Endodermal cell (in vitro differentiated cells): ENCODE results near the gene ANKRD29. TPM values are rescaled to one million over a fixed set of nuclear protein-coding genes. Genes with fewer than 3 reads are reported as not detected.
A peak's percentile ranks its signal among the peaks of the same experiment; 100 is the strongest.

ENCODE experiments used
- DNase-seq: peaks from one replicate; pipeline ENCODE4 v3.0.0-alpha.2; 2017
- H3K27ac ChIP-seq: 2 replicates; pipeline ENCODE4 v1.5.1; 2013; ENCODE audit warnings: mild to moderate bottlenecking, low read depth, low read length, moderate library complexity
- H3K27me3 ChIP-seq: 2 replicates; pipeline ENCODE4 v1.6.1; 2013; ENCODE audit warnings: mild to moderate bottlenecking, low read length, moderate library complexity; ENCODE audit not compliant: insufficient read depth, control insufficient read depth, poor library complexity, severe bottlenecking
- H3K36me3 ChIP-seq: 2 replicates; pipeline ENCODE4 v1.7.0; 2013; ENCODE audit warnings: mild to moderate bottlenecking, low read length, moderate library complexity; ENCODE audit not compliant: control insufficient read depth, insufficient read depth
- H3K4me1 ChIP-seq: one replicate; pipeline ENCODE4 v1.7.0; 2013; ENCODE audit warnings: low read length; ENCODE audit not compliant: control insufficient read depth, insufficient read depth
- H3K4me3 ChIP-seq: 2 replicates; pipeline ENCODE4 v1.5.1; 2013; ENCODE audit warnings: mild to moderate bottlenecking, low read length, moderate library complexity
- H3K9ac ChIP-seq: 2 replicates; pipeline ENCODE4 v1.6.1; 2013; ENCODE audit warnings: mild to moderate bottlenecking, low read length, moderate library complexity; ENCODE audit not compliant: poor library complexity, severe bottlenecking; ENCODE audit errors: extremely low read depth
- H3K9me3 ChIP-seq: 2 replicates; pipeline ENCODE4 v1.6.1; 2013; ENCODE audit warnings: mild to moderate bottlenecking, low read length, moderate library complexity; ENCODE audit not compliant: control insufficient read depth
- H3K27ac Mint-ChIP-seq: 2 replicates; pipeline ENCODE4 v1.8.0; 2020; ENCODE audit warnings: mixed read lengths
- H3K27me3 Mint-ChIP-seq: 2 replicates; pipeline ENCODE4 v1.8.0; 2021; ENCODE audit warnings: mild to moderate bottlenecking, mixed read lengths; ENCODE audit not compliant: insufficient read depth
- H3K36me3 Mint-ChIP-seq: 2 replicates; pipeline ENCODE4 v1.8.0; 2020; ENCODE audit warnings: low read depth, mixed read lengths
- H3K4me1 Mint-ChIP-seq: 2 replicates; pipeline ENCODE4 v1.8.0; 2020; ENCODE audit warnings: mixed read lengths
- H3K4me3 Mint-ChIP-seq: 2 replicates; pipeline ENCODE4 v1.8.0; 2020; ENCODE audit warnings: mild to moderate bottlenecking, moderate library complexity, mixed read lengths
- H3K9me3 Mint-ChIP-seq: 2 replicates; pipeline ENCODE4 v1.8.0; 2020; ENCODE audit warnings: mild to moderate bottlenecking, mixed read lengths
- WGBS, 2 experiments: methylation state at CpG; one replicate each; pipeline versions ENCODE4 v1.1.5 to v1.1.7; 2013; ENCODE audit warnings: missing lambda C conversion rate in 2 of 2, mixed read lengths in 1 of 2; ENCODE audit not compliant: insufficient coverage in 1 of 2, insufficient read length in 1 of 2; 5-methylcytosine and 5-hydroxymethylcytosine counted together
- total RNA-seq, 2 donors: library from RNA; stranded (reverse); fragmentation: NEBNext Ultra II Directional in 1 of 2; extraction: Animal tissue kit (Norgen Biotek cat#: 25700) in 1 of 2; gene quantifications; 2 replicates in 1 of 2; 3 replicates in 1 of 2; pipeline ENCODE4 v1.2.1, GENCODE V29; 2021
- TF ChIP-seq, protein P1 (sequence below): fragments of 200-600 bp; sonication (generic); conservative IDR thresholded peaks from 2 replicates; pipeline ENCODE4 v1.5.0; 2021; ENCODE audit warnings: antibody characterized with exemption, mild to moderate bottlenecking

ANKRD29 gene
- total RNA-seq, 2 donors from 2014 or later, result 0.44 to 0.73 TPM

GRCh38 chr18:23635283-23636070, 27.2 kb downstream of the ANKRD29 start:
- TF ChIP-seq, protein P1, sequence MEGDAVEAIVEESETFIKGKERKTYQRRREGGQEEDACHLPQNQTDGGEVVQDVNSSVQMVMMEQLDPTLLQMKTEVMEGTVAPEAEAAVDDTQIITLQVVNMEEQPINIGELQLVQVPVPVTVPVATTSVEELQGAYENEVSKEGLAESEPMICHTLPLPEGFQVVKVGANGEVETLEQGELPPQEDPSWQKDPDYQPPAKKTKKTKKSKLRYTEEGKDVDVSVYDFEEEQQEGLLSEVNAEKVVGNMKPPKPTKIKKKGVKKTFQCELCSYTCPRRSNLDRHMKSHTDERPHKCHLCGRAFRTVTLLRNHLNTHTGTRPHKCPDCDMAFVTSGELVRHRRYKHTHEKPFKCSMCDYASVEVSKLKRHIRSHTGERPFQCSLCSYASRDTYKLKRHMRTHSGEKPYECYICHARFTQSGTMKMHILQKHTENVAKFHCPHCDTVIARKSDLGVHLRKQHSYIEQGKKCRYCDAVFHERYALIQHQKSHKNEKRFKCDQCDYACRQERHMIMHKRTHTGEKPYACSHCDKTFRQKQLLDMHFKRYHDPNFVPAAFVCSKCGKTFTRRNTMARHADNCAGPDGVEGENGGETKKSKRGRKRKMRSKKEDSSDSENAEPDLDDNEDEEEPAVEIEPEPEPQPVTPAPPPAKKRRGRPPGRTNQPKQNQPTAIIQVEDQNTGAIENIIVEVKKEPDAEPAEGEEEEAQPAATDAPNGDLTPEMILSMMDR, result no peak
- Mint-ChIP-seq H3K27ac (no peak overlapping the region), H3K4me3 (no peak overlapping the region), H3K9me3 (no peaks in the 10 kb centered on the region), H3K4me1 (peaks cover 10% of the 10 kb centered on the region), H3K36me3 (no peaks in the 10 kb centered on the region), H3K27me3 (no peaks in the 10 kb centered on the region)
- Histone ChIP-seq H3K4me1 (no peaks in the 10 kb centered on the region), H3K27ac (no peak overlapping the region), H3K9me3 (no peaks in the 10 kb centered on the region), H3K9ac (no peak overlapping the region), H3K27me3 (no peaks in the 10 kb centered on the region), H3K4me3 (no peak overlapping the region), H3K36me3 (no peaks in the 10 kb centered on the region)
- DNase-seq, result peak; percentile 66
- 78% methylated on average over 6 of the region's 6 CpGs; no CpG with 5 or more reads in 1 of the 2 experiments for WGBS, 2 experiments

DNA sequence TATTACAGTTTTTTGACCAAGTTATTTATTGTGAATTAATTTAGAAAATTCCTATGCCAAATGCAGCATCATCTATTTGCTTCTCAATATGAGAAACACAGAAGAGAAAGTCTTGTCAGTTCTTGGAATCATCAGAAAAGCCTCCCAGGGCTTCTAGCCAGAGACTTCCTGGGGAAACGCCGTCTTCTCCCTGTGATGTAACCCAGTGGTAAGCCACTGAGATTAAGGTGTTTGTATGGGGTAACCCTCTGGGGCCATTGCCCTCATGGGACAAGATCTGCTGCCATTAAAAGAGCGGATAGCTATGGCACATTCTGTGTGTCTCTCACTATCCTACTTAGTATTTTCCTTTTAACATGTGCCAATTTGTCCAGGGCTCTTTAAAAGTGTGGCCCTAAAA, 28.0 kb downstream of the ANKRD29 start:
- Mint-ChIP-seq H3K4me3 (no peak overlapping the region), H3K36me3 (no peaks in the 10 kb centered on the region), H3K27me3 (no peaks in the 10 kb centered on the region), H3K4me1 (peaks cover 10% of the 10 kb centered on the region), H3K27ac (no peak overlapping the region), H3K9me3 (no peaks in the 10 kb centered on the region)
- H3K36me3 ChIP-seq, result no peaks in the 10 kb centered on the region
- no peaks in the 10 kb centered on the region for H3K9me3 ChIP-seq
- H3K27me3 ChIP-seq, result no peaks in the 10 kb centered on the region
- no peak overlapping the region for H3K27ac ChIP-seq
- H3K9ac ChIP-seq, result no peak overlapping the region
- H3K4me3 ChIP-seq, result no peak overlapping the region
- WGBS, 2 experiments, result 71 to 95% methylated on average over 1 to 3 of the region's 3 CpGs
- DNase-seq, result no peak
- TF ChIP-seq, protein P1, result no peak
- H3K4me1 ChIP-seq, result no peaks in the 10 kb centered on the region

GRCh38 chr18:23632615-23633014, 30.1 kb downstream of the ANKRD29 start:
- H3K9me3 ChIP-seq, result no peaks in the 10 kb centered on the region
- TF ChIP-seq, protein P1, result no peak
- Mint-ChIP-seq H3K27ac (no peak overlapping the region), H3K27me3 (no peaks in the 10 kb centered on the region), H3K9me3 (no peaks in the 10 kb centered on the region), H3K4me3 (no peak overlapping the region), H3K4me1 (peaks cover 10% of the 10 kb centered on the region), H3K36me3 (no peaks in the 10 kb centered on the region)
- no peaks in the 10 kb centered on the region for H3K27me3 ChIP-seq
- H3K27ac ChIP-seq, result no peak overlapping the region
- WGBS, 2 experiments, result 100% methylated on average over 1 of the region's 1 CpG; no CpG with 5 or more reads in 1 of the 2 experiments
- no peak overlapping the region for H3K4me3 ChIP-seq
- no peaks in the 10 kb centered on the region for H3K4me1 ChIP-seq
- no peak for DNase-seq
- H3K9ac ChIP-seq, result no peak overlapping the region
- no peaks in the 10 kb centered on the region for H3K36me3 ChIP-seq
